K562 (cell line): ENCODE results near the gene SAT2. TPM values are rescaled to one million over a fixed set of nuclear protein-coding genes. Genes with fewer than 3 reads are reported as not detected.
A peak's percentile ranks its signal among the peaks of the same experiment; 100 is the strongest.

ENCODE experiments used
- CHD4 ChIP-seq: fragments of 200-600 bp; sonication (generic); IDR thresholded peaks from 3 replicates; pipeline ENCODE4 v1.6.1; 2012; ENCODE audit warnings: low read depth, mild to moderate bottlenecking, mixed read lengths, low read length, inconsistent platforms; ENCODE audit not compliant: insufficient read depth, insufficient replicate concordance, poor library complexity, severe bottlenecking
- JUN ChIP-seq, 2 experiments: sonication (generic) in 1 of 2; formaldehyde crosslinking in 1 of 2; IDR thresholded peaks; 2 replicates each; pipeline versions ENCODE4 v1.6.1 to v1.8.0; 2012 to 2022; ENCODE audit warnings: borderline replicate concordance in 2 of 2, mild to moderate bottlenecking in 2 of 2, improper control_type of control experiment in 1 of 2, low read depth in 1 of 2, low read length in 1 of 2, missing genetic modification reagents in 1 of 2
- KLF13 ChIP-seq: fragments of 450-650 bp; IDR thresholded peaks from 2 replicates; pipeline ENCODE4 v1.6.1; 2016; ENCODE audit warnings: missing genetic modification characterization, low read depth, mild to moderate bottlenecking, missing compliant biosample characterization, moderate library complexity, borderline replicate concordance
- MXD1 ChIP-seq: fragments of 250-450 bp; sonication (Bioruptor Pico); IDR thresholded peaks from 2 replicates; pipeline ENCODE4 v1.8.0; 2021; ENCODE audit warnings: borderline replicate concordance, mild to moderate bottlenecking, moderate library complexity; ENCODE audit not compliant: poor library complexity, severe bottlenecking
- SRSF1 ChIP-seq: fragments of 200-400 bp; formaldehyde crosslinking; IDR thresholded peaks from 2 replicates; pipeline ENCODE4 v1.6.1; 2017; ENCODE audit warnings: mild to moderate bottlenecking, low read depth, low read length, moderate library complexity
- ZBTB9 ChIP-seq: fragments of 450-650 bp; formaldehyde crosslinking; IDR thresholded peaks from 2 replicates; pipeline ENCODE4 v1.4.0; 2020; ENCODE audit warnings: mild to moderate bottlenecking, moderate library complexity
- ZMIZ1 ChIP-seq, 2 experiments: fragments of 150-350 bp in 1 of 2; IDR thresholded peaks; 2 replicates each; pipeline ENCODE4 v1.6.1; 2012 to 2016; ENCODE audit warnings: low read depth in 2 of 2, low read length in 2 of 2, mild to moderate bottlenecking in 1 of 2, moderate library complexity in 1 of 2
- ZNF79 ChIP-seq: fragments of 250-450 bp; sonication (Bioruptor Pico); IDR thresholded peaks from 2 replicates; pipeline ENCODE4 v1.4.0; 2020; ENCODE audit warnings: low read depth, mild to moderate bottlenecking, moderate library complexity
- polyA plus RNA-seq, 8 experiments: library from polyadenylated mRNA; depleted of rRNA in 4 of 8; stranded (reverse) in 5 of 8; unstranded in 3 of 8; fragments of >200 nt; fragmentation: Nextera tagmentation in 2 of 8; fragmentation: Illumina TruSeq in 1 of 8; extraction: Ambion mirVana in 2 of 8; extraction: Trizol in 1 of 8; gene quantifications; 2 replicates each; pipeline versions ENCODE4 v1.2.1 to v1.2.3, GENCODE V29; 2011 to 2014; ENCODE audit warnings: inconsistent platforms in 1 of 8, missing spikeins in 1 of 8
- total RNA-seq, 7 experiments: library from RNA; depleted of rRNA in 6 of 7; stranded (reverse); fragments of >200 nt in 6 of 7; fragmentation: Illumina TruSeq in 2 of 7; extraction: Trizol in 2 of 7; gene quantifications; 2 replicates each; pipeline versions ENCODE4 v1.2.1 to v1.2.3, GENCODE V29; 2011 to 2021; ENCODE audit warnings: low replicate concordance in 1 of 7

SAT2 gene
- total and polyA plus RNA-seq, 9 of the 15 experiments (the other 6 are each of a cell fraction or from before 2014, with no cell fraction given) = 2.0 to 8.0 (median 5.3) TPM

GRCh38 chr17:7583253-7584109, 44.1 kb downstream of the SAT2 start, which contains the start of gene MPDU1 (continued):
- 0 out of 4 replicates have a peak, but pooled peaks of 1 of the 2 experiments have one; percentile 3 for TF ChIP-seq ZMIZ1 (IDR thresholded peaks at IDR 0.05; ENCODE audit: low read depth in 2 of 2, low read length in 2 of 2)
- peak; percentile 40; the same call in 1 of the 2 replicates for TF ChIP-seq JUN (IDR thresholded peaks at IDR 0.05; ENCODE audit: borderline replicate concordance, low read depth, low read length)
- 0 out of 2 replicates have a peak, but pooled peaks have one; percentile 5 for TF ChIP-seq JUN (CRISPR knock-in tag; IDR thresholded peaks at IDR 0.05; ENCODE audit: borderline replicate concordance)
- no peak; the same call in 1 of the 2 replicates for TF ChIP-seq ZBTB9 (CRISPR knock-in tag)
- TF ChIP-seq ZNF79 (CRISPR knock-in tag) = no peak
- TF ChIP-seq SRSF1 = no peak
- TF ChIP-seq KLF13 (tag) = no peak
- TF ChIP-seq MXD1 (CRISPR knock-in tag) = no peak
- TF ChIP-seq CHD4 = no peak
